ENCODE measurements around the gene SLC52A1.
"Not testable (repeated sequence)": the region's sequence is repeated elsewhere in the genome, so short reads cannot be mapped to it uniquely, and the experiment has no call there.

SLC52A1 gene

GRCh38 chr17:5030168-5030567, 5.1 kb downstream of the SLC52A1 start:
- not testable (repeated sequence) for DNase-seq

DNA sequence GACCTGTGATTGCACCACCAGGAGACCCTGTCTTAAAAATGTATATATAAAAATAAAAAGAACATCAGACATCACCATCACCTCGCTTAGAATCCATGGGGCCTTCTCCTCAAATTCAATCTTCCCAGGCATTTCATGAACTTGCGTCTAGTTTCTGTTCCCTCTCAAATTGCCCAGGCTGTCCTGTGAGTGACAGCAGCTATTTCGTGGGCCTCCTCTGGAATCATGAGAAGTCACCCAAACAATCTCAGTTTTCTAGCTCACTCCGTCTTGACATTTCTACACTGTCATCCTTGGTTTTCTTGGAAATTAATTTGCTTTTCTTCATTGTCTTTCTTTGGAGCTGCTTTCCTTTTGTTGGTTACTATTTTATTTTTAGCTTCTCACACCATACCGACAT, 7.3 kb downstream of the SLC52A1 start:
- DNase-seq, result no peak

GRCh38 chr17:5027299-5027698, 7.9 kb downstream of the SLC52A1 start:
- no peak for DNase-seq

DNA sequence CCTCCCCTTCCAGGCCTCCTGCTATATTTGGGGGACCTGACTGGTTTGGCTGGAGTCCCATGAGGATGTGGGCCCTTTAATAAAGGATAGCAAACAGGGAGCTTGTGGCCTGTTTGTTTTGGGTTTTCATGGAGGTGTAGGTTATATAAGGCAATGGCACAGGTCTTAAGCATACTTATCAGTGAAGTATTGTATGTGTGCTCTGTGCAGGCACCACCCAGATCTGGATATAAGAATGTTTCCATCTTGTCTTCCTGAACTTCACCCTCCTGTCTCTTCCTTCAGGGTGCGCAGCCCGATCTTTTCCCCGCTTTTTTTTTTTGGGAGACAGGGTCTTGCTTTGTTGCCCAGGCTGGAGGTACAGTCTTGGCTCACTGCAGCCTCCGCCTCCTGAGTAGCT, 10.6 kb downstream of the SLC52A1 start:
- DNase-seq, result no peak

GRCh38 chr17:5023588-5024147, 11.6 kb downstream of the SLC52A1 start:
- no peak for DNase-seq

DNA sequence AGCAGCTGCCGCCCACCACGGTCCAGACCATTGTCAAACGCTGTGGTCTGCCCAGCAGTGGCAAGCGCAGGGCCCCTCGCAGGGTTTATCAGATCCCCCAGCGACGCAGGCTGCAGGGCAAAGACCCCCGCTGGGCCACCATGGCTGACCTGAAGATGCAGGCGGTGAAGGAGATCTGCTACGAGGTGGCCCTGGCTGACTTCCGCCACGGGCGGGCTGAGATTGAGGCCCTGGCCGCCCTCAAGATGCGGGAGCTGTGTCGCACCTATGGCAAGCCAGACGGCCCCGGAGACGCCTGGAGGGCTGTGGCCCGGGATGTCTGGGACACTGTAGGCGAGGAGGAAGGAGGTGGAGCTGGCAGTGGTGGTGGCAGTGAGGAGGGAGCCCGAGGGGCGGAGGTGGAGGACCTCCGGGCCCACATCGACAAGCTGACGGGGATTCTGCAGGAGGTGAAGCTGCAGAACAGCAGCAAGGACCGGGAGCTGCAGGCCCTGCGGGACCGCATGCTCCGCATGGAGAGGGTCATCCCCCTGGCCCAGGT, 13.0 kb downstream of the SLC52A1 start:
- no peak for DNase-seq

DNA sequence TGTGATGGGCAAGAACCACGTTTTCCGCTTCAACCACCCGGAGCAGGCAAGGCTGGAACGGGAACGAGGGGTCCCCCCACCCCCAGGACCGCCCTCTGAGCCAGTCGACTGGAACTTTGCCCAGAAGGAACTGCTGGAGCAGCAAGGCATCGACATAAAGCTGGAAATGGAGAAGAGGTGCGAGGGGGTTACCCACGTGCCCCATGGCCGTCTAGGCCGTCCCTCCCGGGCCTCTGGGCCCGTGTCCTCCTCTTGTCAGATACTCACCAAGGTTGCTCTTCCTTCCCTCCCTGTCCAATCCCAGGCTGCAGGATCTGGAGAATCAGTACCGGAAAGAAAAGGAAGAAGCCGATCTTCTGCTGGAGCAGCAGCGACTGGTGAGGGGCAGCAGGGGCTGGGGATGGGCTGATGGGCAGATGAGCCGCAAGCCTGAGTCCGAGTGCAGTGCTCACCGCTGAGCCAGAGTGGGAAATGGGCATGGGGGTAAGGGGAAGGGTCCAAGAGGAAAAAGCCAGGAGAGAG, 14.7 kb downstream of the SLC52A1 start:
- DNase-seq, result no peak

DNA sequence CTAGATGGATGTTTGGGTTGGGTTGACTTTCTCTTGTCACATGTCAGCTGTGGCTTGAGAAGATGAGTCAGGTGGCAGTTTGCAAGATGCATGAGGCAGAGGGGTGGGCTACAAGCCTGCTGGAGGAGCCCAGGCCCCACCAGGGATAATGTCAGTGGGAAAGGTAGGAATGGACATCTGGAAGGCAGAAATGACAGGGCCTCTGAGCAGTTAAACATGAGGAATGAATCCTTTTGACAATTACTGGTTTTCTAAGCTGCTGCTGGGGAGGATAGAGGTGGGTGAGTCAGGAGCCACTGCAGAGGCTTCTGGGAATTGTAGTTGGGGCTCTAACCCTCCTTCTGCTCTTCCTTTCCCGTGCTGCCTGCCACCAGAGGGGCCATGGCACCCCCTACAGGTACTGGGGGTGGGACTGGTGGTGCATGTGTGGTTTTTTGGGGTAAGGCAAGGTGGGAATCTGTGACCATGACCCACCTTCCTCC, 15.7 kb downstream of the SLC52A1 start:
- no peak for DNase-seq

DNA sequence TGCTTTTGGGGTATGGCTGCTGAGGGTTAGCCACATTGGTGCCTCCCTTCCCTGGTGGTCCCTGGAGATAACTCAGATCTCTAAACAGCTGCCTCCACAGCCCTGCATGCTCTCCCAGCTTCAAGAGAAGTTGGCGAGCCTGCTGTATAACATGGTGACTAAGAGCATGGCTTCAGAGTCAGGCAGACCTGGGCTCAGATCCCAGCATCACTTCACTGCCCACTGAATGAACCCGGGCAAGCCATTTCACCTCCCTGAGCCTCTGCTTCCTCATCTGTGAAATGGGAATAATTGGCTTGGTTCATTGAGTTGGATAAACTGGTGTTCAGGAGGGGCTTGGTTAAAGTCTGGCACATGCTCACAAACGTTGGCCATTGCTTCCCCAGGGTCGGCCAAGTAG, 20.9 kb downstream of the SLC52A1 start:
- no peak for DNase-seq

- DNase-seq, result no peak
These were observed 23.3 kb downstream of the SLC52A1 start for GRCh38 chr17:5011928-5012327.

DNA sequence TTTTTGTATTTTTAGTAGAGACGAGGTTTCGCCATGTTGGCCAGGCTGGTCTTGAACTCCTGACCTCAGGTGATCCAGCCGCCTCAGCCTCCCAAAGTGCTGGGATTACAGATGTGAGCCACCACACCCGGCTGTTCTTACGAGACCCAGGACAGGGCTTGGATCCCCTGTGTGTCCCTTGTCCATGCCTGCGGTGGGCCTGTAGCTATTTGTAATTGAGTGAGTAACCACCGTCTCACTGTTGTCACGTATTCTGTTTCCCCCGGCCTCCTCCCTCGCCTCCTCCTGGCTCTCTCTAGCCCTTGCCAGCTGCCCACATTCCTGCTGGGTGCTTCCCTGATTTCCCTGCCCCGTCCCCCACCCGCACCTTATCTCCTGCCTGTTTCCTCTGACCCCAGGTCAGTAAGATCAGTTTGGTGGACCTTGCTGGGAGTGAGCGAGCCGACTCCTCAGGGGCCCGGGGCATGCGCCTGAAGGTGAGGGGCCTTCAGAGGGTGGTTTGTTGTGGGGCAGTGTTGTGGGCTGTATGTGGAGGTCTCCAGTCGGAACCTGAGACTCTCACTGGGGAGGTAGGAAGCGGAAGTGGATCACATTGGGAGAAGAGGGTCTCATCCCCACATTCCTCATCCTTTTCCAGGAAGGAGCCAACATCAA, 31.9 kb downstream of the SLC52A1 start:
- DNase-seq, result no peak

DNA sequence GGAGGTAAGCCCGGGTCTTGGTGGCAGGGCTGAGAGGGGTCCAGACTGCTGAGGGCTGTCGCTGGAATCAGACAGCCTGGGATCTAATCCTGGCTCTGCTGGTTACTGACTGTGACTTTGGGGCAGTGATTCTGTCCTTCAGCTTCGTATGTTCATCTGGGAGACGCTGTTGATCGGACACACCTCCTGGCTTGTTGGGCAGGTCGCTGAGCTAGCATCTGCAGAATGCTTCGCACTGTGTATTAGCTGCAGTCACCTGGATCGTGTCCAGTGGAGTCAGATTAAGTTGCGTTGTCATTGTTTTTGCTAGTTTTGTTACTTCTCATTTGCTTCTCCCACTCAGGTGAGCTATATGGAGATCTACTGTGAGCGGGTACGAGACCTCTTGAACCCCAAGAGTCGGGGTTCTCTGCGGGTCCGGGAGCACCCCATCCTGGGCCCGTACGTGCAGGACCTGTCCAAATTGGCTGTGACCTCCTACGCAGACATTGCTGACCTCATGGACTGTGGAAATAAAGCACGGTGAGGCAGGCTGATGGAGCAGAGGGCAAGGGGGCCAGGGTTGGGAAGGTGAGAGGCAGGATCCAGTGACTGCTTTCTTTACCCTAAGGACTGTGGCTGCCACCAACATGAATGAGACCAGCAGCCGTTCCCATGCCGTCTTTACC, 33.0 kb downstream of the SLC52A1 start:
- no peak for DNase-seq

DNA sequence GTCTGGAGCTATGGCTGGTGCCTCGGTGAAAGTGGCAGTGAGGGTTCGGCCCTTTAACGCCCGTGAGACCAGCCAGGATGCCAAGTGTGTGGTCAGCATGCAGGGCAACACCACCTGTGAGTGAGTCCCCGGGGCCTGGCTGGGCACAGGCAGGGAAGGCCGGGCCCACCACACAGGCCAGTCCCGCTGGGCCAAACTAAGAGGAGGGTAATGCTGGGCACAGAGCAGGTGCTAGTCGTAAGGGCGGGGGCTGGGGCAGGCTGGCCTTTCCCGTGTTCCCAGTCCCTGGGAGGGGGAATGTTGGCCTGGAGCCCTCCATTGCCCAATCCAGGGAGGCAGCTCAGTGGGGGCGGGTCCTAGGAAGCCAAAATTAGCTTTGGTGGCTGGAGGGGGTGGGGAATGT, 35.0 kb downstream of the SLC52A1 start:
- DNase-seq, result no peak

DNA sequence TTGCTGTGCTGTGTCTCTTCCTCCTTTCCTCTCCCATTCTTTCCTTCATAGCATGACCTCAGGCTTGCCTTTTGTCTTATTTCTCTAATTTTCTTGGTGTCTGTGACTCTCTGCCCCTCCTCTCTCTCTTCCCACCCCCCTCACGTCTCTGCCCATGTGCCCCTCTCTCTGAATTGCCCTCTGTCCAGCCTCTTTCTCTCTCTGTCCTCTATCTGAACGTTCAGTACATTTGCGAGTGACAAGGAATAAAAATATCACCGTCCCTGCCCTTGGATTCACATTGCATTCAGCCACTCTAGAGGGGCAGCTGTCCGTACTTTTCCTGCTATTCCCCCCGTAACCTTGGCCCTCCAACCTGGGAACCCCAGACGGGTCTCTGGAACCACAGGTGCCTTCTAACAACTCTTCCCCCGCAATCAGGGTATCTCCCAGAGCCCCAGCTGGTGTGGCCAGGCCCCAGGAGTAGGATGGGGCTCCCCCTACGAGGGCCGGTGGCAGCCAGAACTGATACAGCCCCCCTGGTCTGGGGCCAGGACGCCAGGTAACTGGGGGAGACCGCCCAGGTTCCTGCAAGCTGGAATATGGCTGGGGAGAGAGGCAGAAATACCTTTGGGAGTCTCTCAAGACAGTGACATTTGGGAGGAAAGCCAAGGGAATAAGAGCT, 35.7 kb downstream of the SLC52A1 start:
- DNase-seq, result no peak

DNA sequence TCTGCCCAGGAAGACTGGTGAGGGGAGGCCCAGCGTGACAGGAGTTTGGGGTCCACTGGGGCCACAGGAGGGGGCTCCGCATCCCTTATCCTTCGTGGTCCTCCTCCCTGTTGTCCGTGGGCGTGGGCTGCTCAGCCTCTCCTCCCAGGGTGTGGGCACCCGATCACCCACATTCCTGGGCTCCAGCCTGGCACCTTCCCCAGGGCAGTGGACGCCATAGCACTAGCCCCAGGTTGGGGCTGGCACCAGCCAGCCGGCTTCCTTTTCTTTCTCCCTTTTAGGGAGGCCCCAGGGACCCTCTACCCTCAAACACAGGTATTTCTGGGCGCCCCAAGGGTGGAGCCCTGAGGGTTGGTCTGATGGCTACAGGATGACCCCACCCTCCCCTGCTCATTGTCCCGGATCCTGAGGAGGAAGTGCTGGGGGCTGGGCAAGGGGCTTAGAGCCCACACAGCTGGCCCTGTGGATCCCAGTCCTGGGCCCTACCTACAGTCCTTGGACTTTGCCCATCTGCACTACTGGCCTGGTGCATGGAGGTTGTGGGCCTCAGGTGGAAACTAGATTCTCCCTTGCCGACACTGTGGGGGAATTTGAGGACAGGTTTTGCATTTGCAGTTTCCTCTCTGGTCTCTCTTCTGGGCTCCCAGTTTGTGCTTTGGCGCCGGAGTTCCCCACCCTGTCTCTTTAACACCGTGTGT, 36.3 kb downstream of the SLC52A1 start:
- no peak for DNase-seq

DNA sequence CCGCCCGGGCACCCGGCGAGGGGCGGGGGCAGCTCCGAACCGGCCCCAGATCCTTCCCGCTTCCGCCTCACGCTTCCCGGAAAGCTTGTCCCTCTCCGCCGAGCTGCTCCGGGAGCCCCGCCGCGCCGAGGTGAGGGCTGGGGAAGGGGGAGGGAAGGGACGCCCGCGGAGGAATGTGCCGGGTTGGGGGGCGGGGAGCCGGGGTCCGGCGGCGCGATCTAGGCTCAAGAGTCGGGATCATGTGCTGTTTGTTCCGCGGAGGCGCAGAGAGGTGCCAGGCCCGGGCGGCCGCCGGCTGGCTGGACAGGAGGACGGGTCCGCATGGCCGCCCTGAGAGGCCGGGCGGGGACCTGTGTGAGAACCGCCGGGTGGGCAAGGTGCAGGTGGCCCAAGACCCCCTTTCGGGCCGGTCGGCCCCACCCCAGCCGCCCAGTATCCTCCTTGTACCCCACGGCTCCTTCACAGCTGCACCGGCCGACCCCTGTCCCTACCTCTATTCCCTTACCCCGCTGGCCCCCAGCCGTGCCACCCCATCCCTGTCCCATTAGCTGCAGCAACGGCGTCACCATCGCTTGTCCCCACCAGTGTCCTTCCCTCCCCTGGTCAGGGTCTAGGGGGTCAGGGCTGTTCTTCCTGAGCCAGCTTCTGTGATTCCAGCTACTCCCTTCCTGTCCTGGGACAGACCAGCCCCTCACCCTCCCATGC, 37.0 kb downstream of the SLC52A1 start:
- DNase-seq, result no peak

- DNase-seq, result peak; percentile 45 to 46
These were observed 37.8 kb downstream of the SLC52A1 start, which contains the start of the genes INCA1 and KIF1C for GRCh38 chr17:4997302-4998026. Gene INCA1 (minus strand): TSS chr17:4997522. CDS start chr17:4994437, 3,085 bp downstream. Gene KIF1C (plus strand): TSS chr17:4997950. CDS start chr17:5000247, 2,297 bp downstream.

GRCh38 chr17:4994081-4994595, 41.1 kb downstream of the SLC52A1 start:
- DNase-seq, result no peak

GRCh38 chr17:4987767-4988567, 47.3 kb downstream of the SLC52A1 start:
- peak in 1 of 2 experiments; percentile 2 for DNase-seq

Data from AML-193 (cell line).